ENCODE results near the gene AFAP1.
A peak's percentile ranks its signal among the peaks of the same experiment; 100 is the strongest.

AFAP1 gene

GRCh38 chr4:7733801-7734650 is 205.6 kb downstream of the AFAP1 start:
- no peak for DNase-seq

GRCh38 chr4:7733201-7733600 is 206.5 kb downstream of the AFAP1 start:
- DNase-seq, result no peak

GRCh38 chr4:7732263-7732662 is 207.4 kb downstream of the AFAP1 start:
- no peak for DNase-seq

GRCh38 chr4:7731437-7731836 is 208.2 kb downstream of the AFAP1 start:
- DNase-seq, result no peak

- no peak for DNase-seq
Observed at GRCh38 chr4:7727749-7728148, 211.9 kb downstream of the AFAP1 start.

GRCh38 chr4:7726665-7727413 is 212.8 kb downstream of the AFAP1 start:
- DNase-seq, result no peak

GRCh38 chr4:7725951-7726350 is 213.7 kb downstream of the AFAP1 start:
- DNase-seq, result no peak

GRCh38 chr4:7723625-7724024 is 216.0 kb downstream of the AFAP1 start:
- no peak for DNase-seq

- no peak for DNase-seq
Observed at GRCh38 chr4:7722766-7723387, 216.8 kb downstream of the AFAP1 start.

- DNase-seq, result no peak
Observed at GRCh38 chr4:7721984-7722551, 217.6 kb downstream of the AFAP1 start.

GRCh38 chr4:7719354-7720174 is 220.1 kb downstream of the AFAP1 start:
- peak; percentile 95 for DNase-seq

- DNase-seq, result no peak
Observed at GRCh38 chr4:7717946-7718490, 221.6 kb downstream of the AFAP1 start.

GRCh38 chr4:7717161-7717560 is 222.5 kb downstream of the AFAP1 start:
- no peak for DNase-seq

GRCh38 chr4:7716010-7716721 is 223.5 kb downstream of the AFAP1 start:
- DNase-seq, result no peak

GRCh38 chr4:7715271-7716009 is 224.2 kb downstream of the AFAP1 start:
- DNase-seq, result no peak

- no peak for DNase-seq
Observed at GRCh38 chr4:7714738-7715137, 224.9 kb downstream of the AFAP1 start.

GRCh38 chr4:7714176-7714575 is 225.5 kb downstream of the AFAP1 start:
- no peak for DNase-seq

- DNase-seq, result no peak
Observed at GRCh38 chr4:7713757-7714156, 225.9 kb downstream of the AFAP1 start.

- no peak for DNase-seq
Observed at GRCh38 chr4:7712021-7712671, 227.5 kb downstream of the AFAP1 start.

GRCh38 chr4:7711307-7711963 is 228.2 kb downstream of the AFAP1 start:
- no peak for DNase-seq
